Suprapubic skin (tissue), 4 donors: ENCODE data around the gene KCNJ2.

ENCODE experiments used
- CTCF ChIP-seq, 2 donors: fragments of 200-600 bp in 1 of 2; fragments of 450-650 bp in 1 of 2; sonication (generic) in 1 of 2; IDR thresholded peaks; one replicate each; pipeline ENCODE4 v1.5.1; 2016 to 2019; ENCODE audit warnings: antibody characterized with exemption in 2 of 2, mild to moderate bottlenecking in 1 of 2, moderate library complexity in 1 of 2
- EP300 ChIP-seq: sonication (generic); formaldehyde crosslinking; IDR thresholded peaks from one replicate; pipeline ENCODE4 v1.6.1; 2017; ENCODE audit warnings: antibody characterized with exemption
- POLR2AphosphoS5 ChIP-seq, 3 donors: sonication (generic); formaldehyde crosslinking; IDR thresholded peaks; one replicate each; pipeline ENCODE4 v1.6.1; 2017; ENCODE audit warnings: antibody characterized with exemption in 3 of 3

GRCh38 chr17:70161519-70161918 is 7.8 kb upstream of the KCNJ2 start:
- TF ChIP-seq CTCF (IDR thresholded peaks at IDR 0.05): no peak
- TF ChIP-seq EP300: no peak
- no peak for TF ChIP-seq POLR2AphosphoS5 (IDR thresholded peaks at IDR 0.05)
